ENCODE results near the gene TBK1. TPM values are rescaled to one million over a fixed set of nuclear protein-coding genes. Genes with fewer than 3 reads are reported as not detected.

Gene TBK1
- total and polyA plus RNA-seq, 9 of the 15 experiments (the other 6 are each of a cell fraction or from before 2014, with no cell fraction given): 20.4 to 42.0 (median 27.8) TPM

GRCh38 chr12:64497903-64498302 lies 46.0 kb downstream of the TBK1 start (continued):
- TF ChIP-seq, protein P1, sequence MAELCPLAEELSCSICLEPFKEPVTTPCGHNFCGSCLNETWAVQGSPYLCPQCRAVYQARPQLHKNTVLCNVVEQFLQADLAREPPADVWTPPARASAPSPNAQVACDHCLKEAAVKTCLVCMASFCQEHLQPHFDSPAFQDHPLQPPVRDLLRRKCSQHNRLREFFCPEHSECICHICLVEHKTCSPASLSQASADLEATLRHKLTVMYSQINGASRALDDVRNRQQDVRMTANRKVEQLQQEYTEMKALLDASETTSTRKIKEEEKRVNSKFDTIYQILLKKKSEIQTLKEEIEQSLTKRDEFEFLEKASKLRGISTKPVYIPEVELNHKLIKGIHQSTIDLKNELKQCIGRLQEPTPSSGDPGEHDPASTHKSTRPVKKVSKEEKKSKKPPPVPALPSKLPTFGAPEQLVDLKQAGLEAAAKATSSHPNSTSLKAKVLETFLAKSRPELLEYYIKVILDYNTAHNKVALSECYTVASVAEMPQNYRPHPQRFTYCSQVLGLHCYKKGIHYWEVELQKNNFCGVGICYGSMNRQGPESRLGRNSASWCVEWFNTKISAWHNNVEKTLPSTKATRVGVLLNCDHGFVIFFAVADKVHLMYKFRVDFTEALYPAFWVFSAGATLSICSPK (IDR thresholded peaks at IDR 0.05; ENCODE audit: borderline replicate concordance): no peak
- TF ChIP-seq, protein P2, sequence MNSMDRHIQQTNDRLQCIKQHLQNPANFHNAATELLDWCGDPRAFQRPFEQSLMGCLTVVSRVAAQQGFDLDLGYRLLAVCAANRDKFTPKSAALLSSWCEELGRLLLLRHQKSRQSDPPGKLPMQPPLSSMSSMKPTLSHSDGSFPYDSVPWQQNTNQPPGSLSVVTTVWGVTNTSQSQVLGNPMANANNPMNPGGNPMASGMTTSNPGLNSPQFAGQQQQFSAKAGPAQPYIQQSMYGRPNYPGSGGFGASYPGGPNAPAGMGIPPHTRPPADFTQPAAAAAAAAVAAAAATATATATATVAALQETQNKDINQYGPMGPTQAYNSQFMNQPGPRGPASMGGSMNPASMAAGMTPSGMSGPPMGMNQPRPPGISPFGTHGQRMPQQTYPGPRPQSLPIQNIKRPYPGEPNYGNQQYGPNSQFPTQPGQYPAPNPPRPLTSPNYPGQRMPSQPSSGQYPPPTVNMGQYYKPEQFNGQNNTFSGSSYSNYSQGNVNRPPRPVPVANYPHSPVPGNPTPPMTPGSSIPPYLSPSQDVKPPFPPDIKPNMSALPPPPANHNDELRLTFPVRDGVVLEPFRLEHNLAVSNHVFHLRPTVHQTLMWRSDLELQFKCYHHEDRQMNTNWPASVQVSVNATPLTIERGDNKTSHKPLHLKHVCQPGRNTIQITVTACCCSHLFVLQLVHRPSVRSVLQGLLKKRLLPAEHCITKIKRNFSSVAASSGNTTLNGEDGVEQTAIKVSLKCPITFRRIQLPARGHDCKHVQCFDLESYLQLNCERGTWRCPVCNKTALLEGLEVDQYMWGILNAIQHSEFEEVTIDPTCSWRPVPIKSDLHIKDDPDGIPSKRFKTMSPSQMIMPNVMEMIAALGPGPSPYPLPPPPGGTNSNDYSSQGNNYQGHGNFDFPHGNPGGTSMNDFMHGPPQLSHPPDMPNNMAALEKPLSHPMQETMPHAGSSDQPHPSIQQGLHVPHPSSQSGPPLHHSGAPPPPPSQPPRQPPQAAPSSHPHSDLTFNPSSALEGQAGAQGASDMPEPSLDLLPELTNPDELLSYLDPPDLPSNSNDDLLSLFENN (IDR thresholded peaks at IDR 0.05; ENCODE audit: low read depth in 2 of 2, low read length in 2 of 2): no peak
- TF ChIP-seq HBP1 (CRISPR knock-in tag; IDR thresholded peaks at IDR 0.05) (no peak), NEUROD1 (IDR thresholded peaks at IDR 0.05; ENCODE audit: borderline replicate concordance, low read depth, low read length, partially characterized antibody) (no peak), EP400 (IDR thresholded peaks at IDR 0.05) (no peak), BMI1 (IDR thresholded peaks at IDR 0.05; ENCODE audit: low read length) (no peak), SMARCA5 (IDR thresholded peaks at IDR 0.05) (no peak)
